Astrocyte of the spinal cord (primary cell): ENCODE data around the gene MDM4.
A peak's percentile ranks its signal among the peaks of the same experiment; 100 is the strongest.

Experiments
- DNase-seq: peaks from one replicate; pipeline ENCODE4 v3.0.0; 2011; ENCODE audit warnings: low read depth, low spot score
- H3K4me3 ChIP-seq: 2 replicates; pipeline ENCODE4 v1.5.1; 2011; ENCODE audit warnings: low read depth, mild to moderate bottlenecking, low read length, moderate library complexity
- in situ Hi-C: cut with HindIII; loops from 2 replicates; pipeline ENCODE4 v1.10.0; 2017; ENCODE audit warnings: low sequenced_read_pairs
- TF ChIP-seq, protein P1 (sequence below): IDR thresholded peaks from 2 replicates; pipeline ENCODE4 v1.5.1; 2012; ENCODE audit warnings: low read depth, mild to moderate bottlenecking, low read length, inconsistent platforms

The MDM4 gene

DNA sequence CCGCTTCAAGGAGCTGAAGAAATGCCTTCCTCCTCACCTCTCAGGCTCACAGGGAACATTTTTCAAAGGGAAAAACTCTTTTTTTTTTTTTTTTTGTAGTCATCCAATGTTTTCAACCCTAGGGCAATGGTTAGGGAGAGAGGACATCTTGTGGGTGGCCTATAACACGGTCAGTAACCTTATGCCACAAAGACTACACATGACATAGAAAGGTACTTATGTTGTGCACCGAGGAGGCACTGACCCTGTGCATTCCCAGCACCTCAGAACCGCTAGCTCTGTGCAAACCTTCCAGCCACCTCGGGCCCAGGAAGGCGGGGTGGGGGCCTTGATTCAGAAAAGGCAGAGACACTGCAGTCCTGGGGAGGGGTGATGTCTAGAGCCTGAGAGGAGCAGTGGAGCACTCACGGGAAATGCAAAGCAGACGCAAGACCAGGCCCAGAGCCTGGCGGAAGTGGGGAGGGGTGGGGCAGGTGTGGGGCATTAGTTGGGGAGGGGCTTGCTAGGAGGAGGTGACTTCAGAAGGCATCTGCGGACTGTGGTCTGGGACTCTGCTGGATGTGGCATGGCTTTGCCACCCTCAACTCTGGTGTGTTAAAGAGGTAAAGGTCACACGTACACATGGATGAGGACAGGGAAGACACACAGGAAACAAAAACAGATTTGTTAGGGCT, 68.6 kb downstream of the MDM4 start:
- no peak overlapping the region for H3K4me3 ChIP-seq
- in situ Hi-C loops = no loop called here
- DNase-seq = no peak
- TF ChIP-seq, protein P1, sequence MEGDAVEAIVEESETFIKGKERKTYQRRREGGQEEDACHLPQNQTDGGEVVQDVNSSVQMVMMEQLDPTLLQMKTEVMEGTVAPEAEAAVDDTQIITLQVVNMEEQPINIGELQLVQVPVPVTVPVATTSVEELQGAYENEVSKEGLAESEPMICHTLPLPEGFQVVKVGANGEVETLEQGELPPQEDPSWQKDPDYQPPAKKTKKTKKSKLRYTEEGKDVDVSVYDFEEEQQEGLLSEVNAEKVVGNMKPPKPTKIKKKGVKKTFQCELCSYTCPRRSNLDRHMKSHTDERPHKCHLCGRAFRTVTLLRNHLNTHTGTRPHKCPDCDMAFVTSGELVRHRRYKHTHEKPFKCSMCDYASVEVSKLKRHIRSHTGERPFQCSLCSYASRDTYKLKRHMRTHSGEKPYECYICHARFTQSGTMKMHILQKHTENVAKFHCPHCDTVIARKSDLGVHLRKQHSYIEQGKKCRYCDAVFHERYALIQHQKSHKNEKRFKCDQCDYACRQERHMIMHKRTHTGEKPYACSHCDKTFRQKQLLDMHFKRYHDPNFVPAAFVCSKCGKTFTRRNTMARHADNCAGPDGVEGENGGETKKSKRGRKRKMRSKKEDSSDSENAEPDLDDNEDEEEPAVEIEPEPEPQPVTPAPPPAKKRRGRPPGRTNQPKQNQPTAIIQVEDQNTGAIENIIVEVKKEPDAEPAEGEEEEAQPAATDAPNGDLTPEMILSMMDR = no peak

DNA sequence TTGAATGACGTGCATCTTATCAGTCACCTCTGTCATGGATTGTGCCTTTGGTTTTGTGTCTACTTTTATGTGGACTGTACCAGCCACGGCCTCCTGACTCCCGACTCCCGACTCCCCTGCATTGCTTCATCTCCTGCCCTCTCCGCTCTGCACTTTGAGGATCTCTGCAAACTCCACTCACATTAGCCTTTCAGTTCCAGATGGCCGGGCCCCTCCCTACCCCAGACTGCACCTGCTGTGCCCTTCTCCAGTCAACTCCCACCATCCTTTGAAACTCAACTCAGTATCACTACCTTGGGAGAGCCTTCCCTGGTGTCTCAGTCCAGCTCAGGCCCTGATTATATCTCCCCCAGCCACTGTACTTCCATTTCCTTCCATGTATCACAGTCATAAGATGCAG, 71.4 kb downstream of the MDM4 start:
- TF ChIP-seq, protein P1 = no peak
- no peak for DNase-seq
- in situ Hi-C loops = no loop called here
- H3K4me3 ChIP-seq = no peak overlapping the region

DNA sequence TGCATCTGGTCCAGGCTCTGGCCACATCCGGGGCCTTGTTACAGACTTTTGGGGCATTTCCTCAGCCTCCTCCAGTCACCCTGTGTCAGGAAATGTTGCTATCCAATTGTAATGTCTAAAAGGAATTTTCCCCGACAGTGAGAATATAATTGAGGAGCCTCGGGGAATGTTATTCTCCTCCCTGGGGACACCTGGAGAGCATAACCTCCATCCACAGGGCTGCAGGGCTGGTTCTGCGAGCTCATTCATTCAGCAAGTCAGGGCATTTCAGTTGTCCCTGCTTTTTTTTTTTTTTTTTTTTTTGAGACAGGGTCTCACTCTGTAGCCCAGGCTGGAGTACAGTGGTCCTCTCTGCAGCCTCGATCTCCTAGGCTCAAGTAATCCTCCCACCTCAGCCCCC, 72.6 kb downstream of the MDM4 start:
- no peak for DNase-seq
- in situ Hi-C loops = no loop called here
- TF ChIP-seq, protein P1 = no peak
- H3K4me3 ChIP-seq = no peak overlapping the region

DNA sequence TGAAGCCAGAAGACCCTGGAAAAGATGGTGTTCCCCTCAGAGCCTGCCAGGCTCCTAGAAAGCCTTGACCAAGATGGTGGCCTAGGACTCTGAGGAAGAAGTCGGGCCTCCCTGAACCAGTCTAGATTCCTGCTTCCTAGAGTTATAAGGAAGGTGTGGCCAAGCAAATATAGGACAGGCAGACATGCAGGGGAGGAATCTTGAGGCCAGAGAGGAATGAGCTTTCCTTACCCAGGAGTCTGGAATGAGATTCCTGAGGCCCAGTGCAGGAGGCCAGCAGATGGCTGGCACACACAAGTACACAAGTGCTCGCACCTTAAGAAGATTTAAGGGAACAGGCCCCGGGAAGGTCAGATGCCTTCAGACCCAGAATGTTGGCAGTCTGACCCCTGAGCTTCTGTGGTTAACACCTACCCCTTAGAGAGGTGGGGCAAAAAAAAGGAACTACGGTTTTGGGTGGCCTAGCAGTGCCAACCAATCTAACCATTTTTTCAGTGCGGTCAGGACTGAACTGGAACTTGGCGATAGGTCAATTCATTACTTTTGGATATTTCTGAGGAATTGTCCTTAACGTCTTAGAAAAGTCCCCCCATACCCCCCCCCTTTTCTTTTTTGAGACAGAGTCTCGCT, 73.3 kb downstream of the MDM4 start:
- H3K4me3 ChIP-seq = no peak overlapping the region
- TF ChIP-seq, protein P1 = no peak
- in situ Hi-C loops = no loop called here
- DNase-seq = no peak

- in situ Hi-C loops = no loop called here
- TF ChIP-seq, protein P1 = no peak
- H3K4me3 ChIP-seq = no peak overlapping the region
- peak; percentile 42 for DNase-seq
Measured at GRCh38 chr1:204591473-204592090, 75.4 kb downstream of the MDM4 start.

- H3K4me3 ChIP-seq = no peak overlapping the region
- TF ChIP-seq, protein P1 = no peak
- in situ Hi-C loops = no loop called here
- DNase-seq = no peak
Measured at GRCh38 chr1:204592246-204592948, 76.2 kb downstream of the MDM4 start.
